Keratinocyte (primary cell): ENCODE results near the gene ZBTB8A. TPM values are rescaled to one million over a fixed set of nuclear protein-coding genes. Genes with fewer than 3 reads are reported as not detected.

Experiments
- DNase-seq: peaks from one replicate; pipeline ENCODE4 v3.0.0-alpha.2; 2011; ENCODE audit warnings: low read depth, missing footprints, low spot score
- FAIRE-seq: peaks from 2 replicates; lab custom pipeline; 2011; peaks lifted over from hg19 to GRCh38; lab: Jason Lieb, UNC
- H2AFZ ChIP-seq: 2 replicates; pipeline ENCODE4 v1.6.0; 2012; ENCODE audit warnings: low read length, control low read depth, inconsistent platforms; ENCODE audit not compliant: control insufficient read depth
- H3K27ac ChIP-seq: 2 replicates; pipeline ENCODE4 v1.5.1; 2011; ENCODE audit warnings: low read length; ENCODE audit not compliant: control insufficient read depth, insufficient read depth
- H3K27me3 ChIP-seq: 3 replicates; pipeline ENCODE4 v1.6.0; 2011; ENCODE audit warnings: low read length; ENCODE audit not compliant: control insufficient read depth, insufficient read depth; ENCODE audit errors: extremely low read depth
- H3K36me3 ChIP-seq, 2 experiments: 2 replicates in 1 of 2; 3 replicates in 1 of 2; pipeline ENCODE4 v1.5.1; 2011; ENCODE audit warnings: low read length in 2 of 2, mild to moderate bottlenecking in 1 of 2; ENCODE audit not compliant: control insufficient read depth in 2 of 2, insufficient read depth in 2 of 2; ENCODE audit errors: extremely low read depth in 1 of 2
- H3K4me1 ChIP-seq: 3 replicates; pipeline ENCODE4 v1.5.1; 2011; ENCODE audit warnings: low read length; ENCODE audit not compliant: control insufficient read depth, insufficient read depth; ENCODE audit errors: extremely low read depth
- H3K4me2 ChIP-seq: 3 replicates; pipeline ENCODE4 v1.6.0; 2011; ENCODE audit warnings: low read depth, low read length; ENCODE audit not compliant: control insufficient read depth, insufficient read depth; ENCODE audit errors: extremely low read depth
- H3K4me3 ChIP-seq, 3 experiments: fragments of 200-600 bp in 1 of 3; sonication (generic) in 1 of 3; 2 replicates in 2 of 3; 3 replicates in 1 of 3; pipeline ENCODE4 v1.5.1; 2011 to 2016; ENCODE audit warnings: low read length in 3 of 3, mild to moderate bottlenecking in 3 of 3, control low read depth in 2 of 3, inconsistent platforms in 1 of 3, low read depth in 1 of 3, mixed read lengths in 1 of 3, mixed run types in 1 of 3, moderate library complexity in 1 of 3; ENCODE audit not compliant: control insufficient read depth in 2 of 3, insufficient read depth in 2 of 3; ENCODE audit errors: extremely low read depth in 1 of 3
- H3K79me2 ChIP-seq: 2 replicates; pipeline ENCODE4 v1.6.0; 2012; ENCODE audit warnings: low read length; ENCODE audit not compliant: control insufficient read depth, insufficient read depth
- H3K9ac ChIP-seq: 3 replicates; pipeline ENCODE4 v1.6.0; 2011; ENCODE audit warnings: low read length; ENCODE audit not compliant: control insufficient read depth, insufficient read depth; ENCODE audit errors: extremely low read depth
- H3K9me1 ChIP-seq: 3 replicates; pipeline ENCODE4 v1.6.0; 2011; ENCODE audit warnings: low read length; ENCODE audit not compliant: control insufficient read depth, insufficient read depth; ENCODE audit errors: extremely low read depth
- H3K9me3 ChIP-seq: 2 replicates; pipeline ENCODE4 v1.5.1; 2012; ENCODE audit warnings: low read depth, low read length; ENCODE audit not compliant: control insufficient read depth
- H4K20me1 ChIP-seq: 3 replicates; pipeline ENCODE4 v1.6.0; 2011; ENCODE audit warnings: low read length; ENCODE audit not compliant: control insufficient read depth, insufficient read depth; ENCODE audit errors: extremely low read depth
- EZH2 ChIP-seq: IDR thresholded peaks from one replicate; pipeline ENCODE4 v1.6.1; 2012; ENCODE audit warnings: inconsistent platforms, mild to moderate bottlenecking, low read length, moderate library complexity
- dilution Hi-C: fragments of 300-500 bp; cut with MboI; formaldehyde crosslinking; loops from one replicate; pipeline ENCODE4 v1.7.0; 2020; ENCODE audit warnings: low sequenced_read_pairs; ENCODE audit not compliant: extremely low pct_ligation_motif_present
- polyA plus RNA-seq, 5 experiments: library from polyadenylated mRNA; depleted of rRNA in 3 of 5; stranded (reverse) in 3 of 5; stranded (forward) in 1 of 5; unstranded in 1 of 5; fragments of >200 nt; gene quantifications; 1 replicate in 1 of 5; 2 replicates in 3 of 5; 3 replicates in 1 of 5; pipeline versions ENCODE4 v1.2.1 to v1.2.3, GENCODE V29; 2011 to 2012; ENCODE audit warnings: missing spikeins in 2 of 5, low read depth in 1 of 5, low replicate concordance in 1 of 5
- TF ChIP-seq, protein P1 (sequence below), 3 experiments: IDR thresholded peaks in 1 of 3; conservative IDR thresholded peaks in 1 of 3; optimal IDR thresholded peaks in 1 of 3; 2 replicates in 2 of 3; 3 replicates in 1 of 3; pipeline versions ENCODE3 to v1.5.1; 2011; ENCODE audit warnings: low read length in 3 of 3, mild to moderate bottlenecking in 3 of 3, moderate library complexity in 2 of 3, control low read depth in 1 of 3, inconsistent platforms in 1 of 3; ENCODE audit not compliant: insufficient read depth in 2 of 3; ENCODE audit errors: extremely low read depth in 1 of 3

ZBTB8A gene
- polyA plus RNA-seq, 1 donor (not counting 4 experiments of a cell fraction or from before 2014, with no cell fraction given): 5.3 TPM

DNA sequence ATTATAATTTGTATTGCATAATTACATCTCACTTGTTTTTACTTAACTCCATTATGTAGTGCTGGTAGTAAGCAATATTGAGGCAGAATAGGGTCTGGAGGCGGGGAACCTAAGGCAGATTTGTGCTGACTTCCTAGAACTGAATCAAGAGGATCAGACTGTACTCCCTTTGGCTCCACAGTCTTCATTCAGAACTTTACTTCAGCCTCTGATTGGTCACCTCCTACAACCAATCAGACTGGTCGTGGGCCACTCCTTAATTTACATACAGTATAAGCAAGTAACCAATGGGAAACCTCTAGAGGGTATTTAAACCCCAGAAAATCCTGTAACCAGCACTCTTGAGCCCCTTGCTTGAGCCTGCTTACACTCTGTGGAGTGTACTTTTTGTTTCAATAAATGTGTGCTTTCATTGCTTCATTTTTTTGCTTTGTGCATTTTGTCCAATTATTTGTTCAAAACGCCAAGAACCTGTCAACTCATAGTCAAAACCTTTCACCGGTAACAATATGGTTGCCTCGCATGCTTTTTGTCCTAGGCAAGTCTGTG, 79.5 kb downstream of the ZBTB8A start:
- H3K9me3 ChIP-seq: no peaks in the 10 kb centered on the region
- no peaks in the 10 kb centered on the region for H3K4me1 ChIP-seq
- FAIRE-seq (no peak), DNase-seq (no peak)
- no peak overlapping the region for H3K9ac ChIP-seq
- TF ChIP-seq, protein P1, sequence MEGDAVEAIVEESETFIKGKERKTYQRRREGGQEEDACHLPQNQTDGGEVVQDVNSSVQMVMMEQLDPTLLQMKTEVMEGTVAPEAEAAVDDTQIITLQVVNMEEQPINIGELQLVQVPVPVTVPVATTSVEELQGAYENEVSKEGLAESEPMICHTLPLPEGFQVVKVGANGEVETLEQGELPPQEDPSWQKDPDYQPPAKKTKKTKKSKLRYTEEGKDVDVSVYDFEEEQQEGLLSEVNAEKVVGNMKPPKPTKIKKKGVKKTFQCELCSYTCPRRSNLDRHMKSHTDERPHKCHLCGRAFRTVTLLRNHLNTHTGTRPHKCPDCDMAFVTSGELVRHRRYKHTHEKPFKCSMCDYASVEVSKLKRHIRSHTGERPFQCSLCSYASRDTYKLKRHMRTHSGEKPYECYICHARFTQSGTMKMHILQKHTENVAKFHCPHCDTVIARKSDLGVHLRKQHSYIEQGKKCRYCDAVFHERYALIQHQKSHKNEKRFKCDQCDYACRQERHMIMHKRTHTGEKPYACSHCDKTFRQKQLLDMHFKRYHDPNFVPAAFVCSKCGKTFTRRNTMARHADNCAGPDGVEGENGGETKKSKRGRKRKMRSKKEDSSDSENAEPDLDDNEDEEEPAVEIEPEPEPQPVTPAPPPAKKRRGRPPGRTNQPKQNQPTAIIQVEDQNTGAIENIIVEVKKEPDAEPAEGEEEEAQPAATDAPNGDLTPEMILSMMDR (optimal IDR thresholded peaks at IDR 0.05 in 1 of 3, IDR thresholded peaks at IDR 0.05 in 1 of 3, conservative IDR thresholded peaks at IDR 0.05 in 1 of 3; ENCODE audit: extremely low read depth in 1 of 3, insufficient read depth in 2 of 3, low read length in 3 of 3): no peak
- no peak for TF ChIP-seq EZH2
- no peaks in the 10 kb centered on the region for H3K27me3 ChIP-seq
- H4K20me1 ChIP-seq: no peaks in the 10 kb centered on the region
- H3K9me1 ChIP-seq: no peaks in the 10 kb centered on the region
- no peak overlapping the region for H3K4me3 ChIP-seq
- H3K4me2 ChIP-seq: no peak overlapping the region
- peaks cover 0 to 2% of the 10 kb centered on the region in 2 experiments for H3K36me3 ChIP-seq
- no peaks in the 10 kb centered on the region for H3K79me2 ChIP-seq
- H2AFZ ChIP-seq: no peak overlapping the region
- dilution Hi-C loops: no loop called here
- no peak overlapping the region for H3K27ac ChIP-seq

DNA sequence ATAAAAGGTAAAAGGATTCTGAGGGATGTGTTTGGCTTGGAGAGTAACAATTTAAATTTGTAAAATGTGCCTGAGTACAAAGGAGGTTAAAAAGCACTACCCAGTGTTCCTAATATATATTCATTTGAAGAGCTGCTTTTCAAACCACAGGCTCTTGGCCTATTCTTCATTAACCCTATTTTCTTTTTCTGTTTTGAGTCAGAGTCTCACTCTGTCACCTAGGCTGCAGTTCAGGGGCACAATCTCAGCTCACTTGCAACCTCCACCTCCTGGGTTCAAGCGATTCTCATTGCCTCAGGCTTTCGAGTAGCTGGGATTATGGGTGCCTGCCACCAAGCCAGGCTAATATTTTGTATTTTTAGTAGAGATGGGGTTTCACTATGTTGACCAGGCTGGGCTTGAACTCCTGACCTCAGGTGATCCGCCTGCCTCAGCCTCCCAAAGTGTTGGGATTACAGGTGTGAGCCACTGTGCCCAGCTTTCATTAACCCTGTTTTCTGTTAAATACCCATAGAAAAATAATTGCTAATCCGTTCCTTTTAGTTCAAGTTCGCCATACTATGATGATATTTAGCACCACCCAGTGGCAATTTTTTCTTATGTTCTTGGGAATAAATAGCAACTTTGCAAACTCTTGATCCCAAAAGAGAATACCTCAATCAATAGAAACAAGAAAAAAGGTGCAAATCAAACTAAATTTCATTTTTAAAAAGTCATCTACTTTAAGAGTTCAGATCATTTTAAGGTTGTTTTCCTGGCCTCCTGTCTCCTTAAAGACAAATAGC, 80.7 kb downstream of the ZBTB8A start:
- FAIRE-seq (no peak), DNase-seq (no peak)
- Histone ChIP-seq H3K27me3 (no peaks in the 10 kb centered on the region), H3K4me3 (no peak overlapping the region), H2AFZ (no peak overlapping the region), H3K27ac (no peak overlapping the region), H3K9ac (no peak overlapping the region), H3K9me3 (no peaks in the 10 kb centered on the region), H4K20me1 (no peaks in the 10 kb centered on the region), H3K79me2 (no peaks in the 10 kb centered on the region), H3K36me3 (peaks cover 0 to 2% of the 10 kb centered on the region in 2 experiments), H3K4me1 (no peaks in the 10 kb centered on the region), H3K9me1 (no peaks in the 10 kb centered on the region), H3K4me2 (no peak overlapping the region)
- TF ChIP-seq EZH2: no peak
- TF ChIP-seq, protein P1 (optimal IDR thresholded peaks at IDR 0.05 in 1 of 3, IDR thresholded peaks at IDR 0.05 in 1 of 3, conservative IDR thresholded peaks at IDR 0.05 in 1 of 3; ENCODE audit: extremely low read depth in 1 of 3, insufficient read depth in 2 of 3, low read length in 3 of 3): no peak
- dilution Hi-C loops: no loop called here
